ENCODE data around the gene IL20.

DNA sequence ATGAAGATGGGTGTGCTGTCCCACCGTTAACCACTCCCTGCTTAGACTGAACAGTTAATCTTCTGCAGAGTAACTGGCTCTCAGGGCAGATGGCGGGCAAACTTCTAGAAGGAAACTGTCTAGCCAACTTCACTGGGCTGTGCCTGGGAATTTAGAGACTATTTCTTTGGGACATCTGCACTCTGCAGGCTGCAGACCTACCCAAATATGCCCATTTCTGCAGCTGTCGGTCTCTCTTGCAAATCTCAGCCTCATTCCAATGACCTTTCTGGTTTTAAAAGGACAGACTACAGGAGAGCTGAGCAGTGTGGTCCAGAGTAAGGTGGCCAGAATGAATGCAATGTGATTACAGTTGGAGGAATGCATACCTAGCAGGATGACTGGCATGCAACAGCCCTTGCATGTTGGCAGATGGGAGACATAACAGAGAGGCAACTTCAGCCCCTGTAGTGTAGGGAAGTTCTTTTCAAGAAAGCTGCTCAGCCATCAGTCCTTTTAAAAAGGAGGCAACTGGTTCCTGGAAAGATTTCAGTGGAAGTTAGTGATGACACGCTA lies 26.3 kb upstream of the IL20 start:
- TF ChIP-seq, protein P1, sequence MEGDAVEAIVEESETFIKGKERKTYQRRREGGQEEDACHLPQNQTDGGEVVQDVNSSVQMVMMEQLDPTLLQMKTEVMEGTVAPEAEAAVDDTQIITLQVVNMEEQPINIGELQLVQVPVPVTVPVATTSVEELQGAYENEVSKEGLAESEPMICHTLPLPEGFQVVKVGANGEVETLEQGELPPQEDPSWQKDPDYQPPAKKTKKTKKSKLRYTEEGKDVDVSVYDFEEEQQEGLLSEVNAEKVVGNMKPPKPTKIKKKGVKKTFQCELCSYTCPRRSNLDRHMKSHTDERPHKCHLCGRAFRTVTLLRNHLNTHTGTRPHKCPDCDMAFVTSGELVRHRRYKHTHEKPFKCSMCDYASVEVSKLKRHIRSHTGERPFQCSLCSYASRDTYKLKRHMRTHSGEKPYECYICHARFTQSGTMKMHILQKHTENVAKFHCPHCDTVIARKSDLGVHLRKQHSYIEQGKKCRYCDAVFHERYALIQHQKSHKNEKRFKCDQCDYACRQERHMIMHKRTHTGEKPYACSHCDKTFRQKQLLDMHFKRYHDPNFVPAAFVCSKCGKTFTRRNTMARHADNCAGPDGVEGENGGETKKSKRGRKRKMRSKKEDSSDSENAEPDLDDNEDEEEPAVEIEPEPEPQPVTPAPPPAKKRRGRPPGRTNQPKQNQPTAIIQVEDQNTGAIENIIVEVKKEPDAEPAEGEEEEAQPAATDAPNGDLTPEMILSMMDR (IDR thresholded peaks at IDR 0.05) = no peak
- TF ChIP-seq POLR2A (IDR thresholded peaks at IDR 0.05) = no peak
